CD4-positive, alpha-beta T cell treated with Interferon alpha-2 for 1 hour (primary cell): ENCODE data around the gene SHISA5.
A peak's percentile ranks its signal among the peaks of the same experiment; 100 is the strongest.

ENCODE experiments used
- DNase-seq, 2 donors: peaks; one replicate each; pipeline ENCODE4 v3.0.0-alpha.2; 2020 to 2022

Gene SHISA5

GRCh38 chr3:48429317-48429959 is 74.5 kb downstream of the SHISA5 start:
- DNase-seq = peak; percentile 51 to 74

- no peak for DNase-seq
Measured at GRCh38 chr3:48428572-48429316, 75.2 kb downstream of the SHISA5 start.

GRCh38 chr3:48428088-48428571 is 75.8 kb downstream of the SHISA5 start:
- DNase-seq = no peak

- DNase-seq = no peak
Measured at GRCh38 chr3:48427630-48427962, 76.4 kb downstream of the SHISA5 start.

GRCh38 chr3:48426944-48427629 is 76.9 kb downstream of the SHISA5 start:
- DNase-seq = no peak

- no peak for DNase-seq
Measured at GRCh38 chr3:48426401-48426909, 77.5 kb downstream of the SHISA5 start.

- DNase-seq = no peak
Measured at GRCh38 chr3:48425281-48425812, 78.6 kb downstream of the SHISA5 start.

GRCh38 chr3:48423883-48424695 is 79.9 kb downstream of the SHISA5 start:
- no peak for DNase-seq

GRCh38 chr3:48423241-48423882 is 80.6 kb downstream of the SHISA5 start:
- no peak for DNase-seq

GRCh38 chr3:48422681-48423080 is 81.3 kb downstream of the SHISA5 start:
- DNase-seq = no peak

GRCh38 chr3:48422272-48422671 is 81.7 kb downstream of the SHISA5 start:
- no peak for DNase-seq

GRCh38 chr3:48420561-48420960 is 83.4 kb downstream of the SHISA5 start:
- DNase-seq = no peak

GRCh38 chr3:48419597-48419996 is 84.4 kb downstream of the SHISA5 start:
- DNase-seq = no peak

- no peak for DNase-seq
Measured at GRCh38 chr3:48419149-48419548, 84.8 kb downstream of the SHISA5 start.

GRCh38 chr3:48418651-48419050 is 85.3 kb downstream of the SHISA5 start:
- DNase-seq = no peak

GRCh38 chr3:48418140-48418539 is 85.8 kb downstream of the SHISA5 start:
- no peak for DNase-seq
